Hepatocyte (in vitro differentiated cells): Measurements from ENCODE around the gene KIAA0753.

ENCODE experiments used
- CTCF ChIP-seq: fragments of 200-600 bp; sonication (generic); IDR thresholded peaks from 2 replicates; pipeline ENCODE4 v1.5.1; 2016; ENCODE audit warnings: antibody characterized with exemption, mild to moderate bottlenecking; ENCODE audit not compliant: poor library complexity
- EZH2 ChIP-seq: fragments of 200-600 bp; sonication (generic); IDR thresholded peaks from 2 replicates; pipeline ENCODE4 v1.6.1; 2016; ENCODE audit warnings: antibody characterized with exemption, mild to moderate bottlenecking, borderline replicate concordance
- EZH2phosphoT487 ChIP-seq: fragments of 200-600 bp; sonication (generic); IDR thresholded peaks from one replicate; pipeline ENCODE4 v1.6.1; 2018; ENCODE audit warnings: antibody characterized with exemption, mild to moderate bottlenecking, low read depth, moderate library complexity; ENCODE audit not compliant: unreplicated experiment, severe bottlenecking

- TF ChIP-seq CTCF, result no peak
- TF ChIP-seq EZH2, result no peak
- TF ChIP-seq EZH2phosphoT487, result no peak
These were observed 11.5 kb upstream of the KIAA0753 start for GRCh38 chr17:6651919-6652452.
